HG03139 (cell line): ENCODE data around the gene APMAP.

Source experiments
- ATAC-seq: cut with Tn5 transposase; IDR thresholded peaks from one replicate; pipeline ENCODE4 v1.9.1; 2021; ENCODE audit not compliant: unreplicated experiment

Gene APMAP

GRCh38 chr20:24914388-24915241, 77.9 kb downstream of the APMAP start:
- ATAC-seq: no peak

- no peak for ATAC-seq
These were observed 79.4 kb downstream of the APMAP start for GRCh38 chr20:24913076-24913628.
